GM23338 (cell line): ENCODE data around the gene PIM3. TPM values are rescaled to one million over a fixed set of nuclear protein-coding genes. Genes with fewer than 3 reads are reported as not detected.

ENCODE experiments used
- ATAC-seq: fragments of 200-7000 bp; cut with Tn5 transposase; 3 replicates; pipeline ENCODE4 v1.9.1; 2020
- DNase-seq: peaks from one replicate; pipeline ENCODE4 v3.0.0-alpha.2; 2015; ENCODE audit warnings: low spot score
- H2AFZ ChIP-seq: fragments of 200-600 bp; sonication (generic); 2 replicates; pipeline ENCODE4 v1.8.0; 2016; ENCODE audit warnings: antibody characterized with exemption, mild to moderate bottlenecking, moderate library complexity
- H3F3A ChIP-seq: fragments of 200-600 bp; sonication (generic); replicated peaks from 2 replicates; pipeline ENCODE4 v1.8.0; 2017; ENCODE audit warnings: antibody characterized with exemption, mixed run types, low read depth
- H3K27ac ChIP-seq: fragments of 200-600 bp; sonication (generic); 2 replicates; pipeline ENCODE4 v1.6.1; 2016; ENCODE audit warnings: low read depth
- H3K27me3 ChIP-seq: fragments of 200-600 bp; sonication (generic); 2 replicates; pipeline ENCODE4 v1.8.0; 2016; ENCODE audit warnings: mild to moderate bottlenecking, mixed run types, moderate library complexity; ENCODE audit not compliant: insufficient read depth
- H3K36me3 ChIP-seq: fragments of 200-600 bp; sonication (generic); 2 replicates; pipeline ENCODE4 v1.8.0; 2016; ENCODE audit warnings: mild to moderate bottlenecking; ENCODE audit not compliant: insufficient read depth
- H3K4me1 ChIP-seq: fragments of 200-600 bp; sonication (generic); 2 replicates; pipeline ENCODE4 v1.8.0; 2016; ENCODE audit warnings: mild to moderate bottlenecking, moderate library complexity; ENCODE audit not compliant: insufficient read depth
- H3K4me2 ChIP-seq: fragments of 200-600 bp; sonication (generic); 2 replicates; pipeline ENCODE4 v1.7.1; 2017; ENCODE audit warnings: mixed run types
- H3K4me3 ChIP-seq: fragments of 200-600 bp; sonication (generic); 2 replicates; pipeline ENCODE4 v1.6.1; 2016; ENCODE audit warnings: mixed run types
- H3K79me2 ChIP-seq: fragments of 200-600 bp; sonication (generic); replicated peaks from 2 replicates; pipeline ENCODE4 v1.8.0; 2017; ENCODE audit warnings: mild to moderate bottlenecking; ENCODE audit not compliant: insufficient read depth
- H3K9me2 ChIP-seq: fragments of 200-600 bp; sonication (generic); 2 replicates; pipeline ENCODE4 v1.8.0; 2017; ENCODE audit not compliant: insufficient read depth
- H4K20me1 ChIP-seq: fragments of 200-600 bp; sonication (generic); replicated peaks from 2 replicates; pipeline ENCODE4 v1.8.0; 2017; ENCODE audit warnings: mild to moderate bottlenecking; ENCODE audit not compliant: insufficient read depth
- H3K27ac Mint-ChIP-seq: 2 replicates; pipeline ENCODE4 v1.8.0; 2020; ENCODE audit warnings: inconsistent platforms, mild to moderate bottlenecking, moderate library complexity, mixed read lengths
- H3K27me3 Mint-ChIP-seq: 3 replicates; pipeline ENCODE4 v1.8.0; 2022; ENCODE audit warnings: low read depth, mild to moderate bottlenecking, moderate library complexity, mixed read lengths, inconsistent platforms; ENCODE audit not compliant: insufficient read depth, poor library complexity
- H3K36me3 Mint-ChIP-seq: 3 replicates; pipeline ENCODE4 v1.8.0; 2021; ENCODE audit warnings: low read depth, mild to moderate bottlenecking, inconsistent platforms, moderate library complexity, mixed read lengths
- H3K4me1 Mint-ChIP-seq: 3 replicates; pipeline ENCODE4 v1.8.0; 2020; ENCODE audit warnings: mild to moderate bottlenecking, inconsistent platforms, mixed read lengths
- H3K4me3 Mint-ChIP-seq: 3 replicates; pipeline ENCODE4 v1.8.0; 2021; ENCODE audit warnings: moderate library complexity, mild to moderate bottlenecking, inconsistent platforms, mixed read lengths
- H3K9me3 Mint-ChIP-seq: 3 replicates; pipeline ENCODE4 v1.8.0; 2020; ENCODE audit warnings: moderate library complexity, mild to moderate bottlenecking, inconsistent platforms, mixed read lengths
- CREB1 ChIP-seq: fragments of 250-450 bp; sonication (Bioruptor Pico); IDR thresholded peaks from 2 replicates; pipeline ENCODE4 v1.5.0; 2020; ENCODE audit warnings: low read depth, mild to moderate bottlenecking, moderate library complexity
- EZH2 ChIP-seq: fragments of 200-600 bp; sonication (generic); IDR thresholded peaks from one replicate; pipeline ENCODE4 v1.8.0; 2017; ENCODE audit warnings: antibody characterized with exemption, mild to moderate bottlenecking, low read depth; ENCODE audit not compliant: unreplicated experiment
- EZH2phosphoT487 ChIP-seq: fragments of 200-600 bp; sonication (generic); IDR thresholded peaks from one replicate; pipeline ENCODE4 v1.8.1; 2018; ENCODE audit warnings: antibody characterized with exemption; ENCODE audit not compliant: unreplicated experiment
- POLR2AphosphoS5 ChIP-seq: IDR thresholded peaks from 2 replicates; pipeline ENCODE4 v1.6.1; 2016; ENCODE audit warnings: antibody characterized with exemption, low read depth
- ZNF114 ChIP-seq: fragments of 250-450 bp; sonication (Bioruptor Pico); IDR thresholded peaks from 2 replicates; pipeline ENCODE4 v1.5.0; 2020; ENCODE audit warnings: mild to moderate bottlenecking, moderate library complexity
- ZNF331 ChIP-seq: fragments of 250-450 bp; sonication (Bioruptor Pico); IDR thresholded peaks from 2 replicates; pipeline ENCODE4 v1.5.0; 2020; ENCODE audit warnings: low read depth, mild to moderate bottlenecking, moderate library complexity
- polyA plus RNA-seq: library from polyadenylated mRNA; unstranded; fragments of >200 nt; fragmentation: Nextera tagmentation; extraction: Ambion mirVana; gene quantifications from 2 replicates; pipeline ENCODE4 v1.2.1, GENCODE V29; 2016
- total RNA-seq: library from RNA; depleted of rRNA; stranded (reverse); fragments of >200 nt; shearing (Covaris generic); gene quantifications from 2 replicates; pipeline ENCODE4 v1.2.3, GENCODE V29; 2014
- TF ChIP-seq, protein P1 (sequence below): fragments of 250-450 bp; sonication (Bioruptor Pico); IDR thresholded peaks from 2 replicates; pipeline ENCODE4 v1.5.0; 2020; ENCODE audit warnings: mild to moderate bottlenecking, moderate library complexity
- TF ChIP-seq, protein P2 (sequence below), 2 experiments: fragments of 200-600 bp in 1 of 2; sonication (generic) in 1 of 2; conservative IDR thresholded peaks; 2 replicates each; pipeline versions ENCODE4 v1.5.1 to v1.6.1; 2016 to 2017; ENCODE audit warnings: antibody characterized with exemption in 2 of 2, low read depth in 2 of 2, mild to moderate bottlenecking in 2 of 2, moderate library complexity in 1 of 2
- TF ChIP-seq, protein P3 (sequence below): IDR thresholded peaks from one replicate; pipeline ENCODE4 v1.6.1; 2018; ENCODE audit warnings: antibody characterized with exemption; ENCODE audit not compliant: unreplicated experiment

The PIM3 gene
- total and polyA plus RNA-seq, 2 experiments from 2014 or later, result 17.7 to 37.3 TPM

DNA sequence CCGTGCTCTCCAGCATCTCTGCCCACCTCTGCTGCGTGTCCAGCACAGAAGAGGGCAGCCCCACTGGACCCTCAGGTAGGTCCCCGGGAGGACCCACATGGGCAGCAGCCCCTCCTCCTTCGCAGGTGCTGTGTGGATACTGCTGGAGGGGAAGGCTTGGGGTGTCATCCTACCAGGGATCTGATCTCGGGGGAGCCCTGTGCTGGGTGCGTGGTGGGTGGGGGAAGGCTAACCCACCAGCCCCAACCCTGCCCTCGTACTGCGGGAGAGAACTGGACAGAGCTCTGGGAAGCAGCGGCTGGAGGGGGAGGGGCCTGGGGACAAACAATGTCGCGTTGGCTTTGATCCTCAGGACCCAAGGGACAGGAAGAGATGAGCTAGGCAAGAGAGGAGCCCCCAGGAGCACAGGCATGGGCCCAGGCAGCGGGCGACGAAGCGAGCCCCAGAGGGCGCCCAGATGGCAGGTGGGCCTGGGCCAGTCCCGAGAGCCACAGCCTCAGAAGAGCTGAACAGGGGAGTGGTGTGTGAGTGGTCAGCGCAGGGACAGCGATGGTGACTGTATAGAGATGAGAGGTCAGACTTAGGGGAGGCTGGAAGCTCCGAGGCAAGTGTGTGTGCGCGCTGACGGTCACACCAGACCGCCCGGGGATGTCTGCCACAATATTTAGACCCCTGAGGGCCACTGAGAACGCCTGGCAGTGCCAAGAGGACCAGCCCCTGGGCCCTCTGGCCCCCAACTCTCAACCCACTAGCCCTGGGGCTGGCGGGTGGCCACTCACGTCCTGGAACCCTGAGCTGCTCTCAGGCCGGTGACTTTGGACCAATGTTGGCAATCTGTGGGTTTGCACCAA lies 1.4 kb upstream of the PIM3 start:
- Histone ChIP-seq H2AFZ (no peak overlapping the region), H3K79me2 (peaks cover 14% of the 10 kb centered on the region), H3K27ac (no peak overlapping the region), H3F3A (no peaks in the 10 kb centered on the region), H4K20me1 (0 out of 2 replicates have a peak, but pooled peaks cover 5% of the 10 kb centered on the region), H3K36me3 (no peaks in the 10 kb centered on the region), H3K9me2 (no peaks in the 10 kb centered on the region), H3K4me3 (peak overlapping the region; percentile 57), H3K4me2 (peak overlapping the region; percentile 78), H3K27me3 (peaks cover 20% of the 10 kb centered on the region), H3K4me1 (no peaks in the 10 kb centered on the region)
- Mint-ChIP-seq H3K4me1 (peaks cover 9% of the 10 kb centered on the region), H3K27me3 (peaks cover 11% of the 10 kb centered on the region), H3K4me3 (peak overlapping the region; percentile 66), H3K36me3 (peaks cover 16% of the 10 kb centered on the region), H3K27ac (no peak overlapping the region), H3K9me3 (no peaks in the 10 kb centered on the region)
- no peak for DNase-seq
- no peak for ATAC-seq
- no peak for TF ChIP-seq EZH2
- TF ChIP-seq CREB1 (CRISPR knock-in tag), result no peak
- TF ChIP-seq ZNF114, result no peak

DNA sequence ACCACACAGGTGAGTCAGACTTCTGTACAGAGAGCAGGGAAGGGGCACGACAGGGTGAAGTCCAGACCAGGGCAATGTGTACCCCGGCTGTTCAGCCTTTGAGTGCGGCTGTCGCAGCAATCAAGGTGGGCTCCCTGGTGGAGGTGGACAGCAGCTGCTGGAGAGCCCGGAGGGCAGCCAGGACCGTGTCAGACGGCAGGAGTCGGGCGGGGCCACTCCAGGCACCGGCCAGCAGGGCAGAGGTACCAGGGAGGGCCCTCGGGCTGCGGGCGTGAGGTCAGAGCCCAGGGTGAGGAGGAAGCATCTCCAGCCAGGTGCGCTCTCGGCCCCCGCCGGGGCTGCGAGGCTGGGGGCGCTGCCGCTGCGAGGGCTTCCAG lies 802 bp upstream of the PIM3 start:
- H3K4me1 ChIP-seq, result no peaks in the 10 kb centered on the region
- peak overlapping the region; percentile 78 for H3K4me2 ChIP-seq
- H3K27me3 Mint-ChIP-seq, result peaks cover 11% of the 10 kb centered on the region
- peaks cover 14% of the 10 kb centered on the region for H3K79me2 ChIP-seq
- H3K4me1 Mint-ChIP-seq, result peaks cover 9% of the 10 kb centered on the region
- no peaks in the 10 kb centered on the region for H3K9me3 Mint-ChIP-seq
- no peak overlapping the region for H3K27ac ChIP-seq
- ATAC-seq (peak; percentile 39), DNase-seq (peak; percentile 62)
- H3F3A ChIP-seq, result no peaks in the 10 kb centered on the region
- H3K4me3 ChIP-seq, result peak overlapping the region; percentile 57
- 0 out of 2 replicates have a peak overlapping the region, but pooled peaks have one; percentile 43 for H2AFZ ChIP-seq
- no peak overlapping the region for H3K27ac Mint-ChIP-seq
- H4K20me1 ChIP-seq, result 0 out of 2 replicates have a peak, but pooled peaks cover 5% of the 10 kb centered on the region
- peaks cover 19% of the 10 kb centered on the region for H3K36me3 Mint-ChIP-seq
- no peaks in the 10 kb centered on the region for H3K36me3 ChIP-seq
- H3K27me3 ChIP-seq, result peaks cover 20% of the 10 kb centered on the region
- no peaks in the 10 kb centered on the region for H3K9me2 ChIP-seq
- H3K4me3 Mint-ChIP-seq, result peak overlapping the region; percentile 66
- no peak for TF ChIP-seq ZNF331 (CRISPR knock-in tag)
- no peak for TF ChIP-seq EZH2phosphoT487
- TF ChIP-seq, protein P1, sequence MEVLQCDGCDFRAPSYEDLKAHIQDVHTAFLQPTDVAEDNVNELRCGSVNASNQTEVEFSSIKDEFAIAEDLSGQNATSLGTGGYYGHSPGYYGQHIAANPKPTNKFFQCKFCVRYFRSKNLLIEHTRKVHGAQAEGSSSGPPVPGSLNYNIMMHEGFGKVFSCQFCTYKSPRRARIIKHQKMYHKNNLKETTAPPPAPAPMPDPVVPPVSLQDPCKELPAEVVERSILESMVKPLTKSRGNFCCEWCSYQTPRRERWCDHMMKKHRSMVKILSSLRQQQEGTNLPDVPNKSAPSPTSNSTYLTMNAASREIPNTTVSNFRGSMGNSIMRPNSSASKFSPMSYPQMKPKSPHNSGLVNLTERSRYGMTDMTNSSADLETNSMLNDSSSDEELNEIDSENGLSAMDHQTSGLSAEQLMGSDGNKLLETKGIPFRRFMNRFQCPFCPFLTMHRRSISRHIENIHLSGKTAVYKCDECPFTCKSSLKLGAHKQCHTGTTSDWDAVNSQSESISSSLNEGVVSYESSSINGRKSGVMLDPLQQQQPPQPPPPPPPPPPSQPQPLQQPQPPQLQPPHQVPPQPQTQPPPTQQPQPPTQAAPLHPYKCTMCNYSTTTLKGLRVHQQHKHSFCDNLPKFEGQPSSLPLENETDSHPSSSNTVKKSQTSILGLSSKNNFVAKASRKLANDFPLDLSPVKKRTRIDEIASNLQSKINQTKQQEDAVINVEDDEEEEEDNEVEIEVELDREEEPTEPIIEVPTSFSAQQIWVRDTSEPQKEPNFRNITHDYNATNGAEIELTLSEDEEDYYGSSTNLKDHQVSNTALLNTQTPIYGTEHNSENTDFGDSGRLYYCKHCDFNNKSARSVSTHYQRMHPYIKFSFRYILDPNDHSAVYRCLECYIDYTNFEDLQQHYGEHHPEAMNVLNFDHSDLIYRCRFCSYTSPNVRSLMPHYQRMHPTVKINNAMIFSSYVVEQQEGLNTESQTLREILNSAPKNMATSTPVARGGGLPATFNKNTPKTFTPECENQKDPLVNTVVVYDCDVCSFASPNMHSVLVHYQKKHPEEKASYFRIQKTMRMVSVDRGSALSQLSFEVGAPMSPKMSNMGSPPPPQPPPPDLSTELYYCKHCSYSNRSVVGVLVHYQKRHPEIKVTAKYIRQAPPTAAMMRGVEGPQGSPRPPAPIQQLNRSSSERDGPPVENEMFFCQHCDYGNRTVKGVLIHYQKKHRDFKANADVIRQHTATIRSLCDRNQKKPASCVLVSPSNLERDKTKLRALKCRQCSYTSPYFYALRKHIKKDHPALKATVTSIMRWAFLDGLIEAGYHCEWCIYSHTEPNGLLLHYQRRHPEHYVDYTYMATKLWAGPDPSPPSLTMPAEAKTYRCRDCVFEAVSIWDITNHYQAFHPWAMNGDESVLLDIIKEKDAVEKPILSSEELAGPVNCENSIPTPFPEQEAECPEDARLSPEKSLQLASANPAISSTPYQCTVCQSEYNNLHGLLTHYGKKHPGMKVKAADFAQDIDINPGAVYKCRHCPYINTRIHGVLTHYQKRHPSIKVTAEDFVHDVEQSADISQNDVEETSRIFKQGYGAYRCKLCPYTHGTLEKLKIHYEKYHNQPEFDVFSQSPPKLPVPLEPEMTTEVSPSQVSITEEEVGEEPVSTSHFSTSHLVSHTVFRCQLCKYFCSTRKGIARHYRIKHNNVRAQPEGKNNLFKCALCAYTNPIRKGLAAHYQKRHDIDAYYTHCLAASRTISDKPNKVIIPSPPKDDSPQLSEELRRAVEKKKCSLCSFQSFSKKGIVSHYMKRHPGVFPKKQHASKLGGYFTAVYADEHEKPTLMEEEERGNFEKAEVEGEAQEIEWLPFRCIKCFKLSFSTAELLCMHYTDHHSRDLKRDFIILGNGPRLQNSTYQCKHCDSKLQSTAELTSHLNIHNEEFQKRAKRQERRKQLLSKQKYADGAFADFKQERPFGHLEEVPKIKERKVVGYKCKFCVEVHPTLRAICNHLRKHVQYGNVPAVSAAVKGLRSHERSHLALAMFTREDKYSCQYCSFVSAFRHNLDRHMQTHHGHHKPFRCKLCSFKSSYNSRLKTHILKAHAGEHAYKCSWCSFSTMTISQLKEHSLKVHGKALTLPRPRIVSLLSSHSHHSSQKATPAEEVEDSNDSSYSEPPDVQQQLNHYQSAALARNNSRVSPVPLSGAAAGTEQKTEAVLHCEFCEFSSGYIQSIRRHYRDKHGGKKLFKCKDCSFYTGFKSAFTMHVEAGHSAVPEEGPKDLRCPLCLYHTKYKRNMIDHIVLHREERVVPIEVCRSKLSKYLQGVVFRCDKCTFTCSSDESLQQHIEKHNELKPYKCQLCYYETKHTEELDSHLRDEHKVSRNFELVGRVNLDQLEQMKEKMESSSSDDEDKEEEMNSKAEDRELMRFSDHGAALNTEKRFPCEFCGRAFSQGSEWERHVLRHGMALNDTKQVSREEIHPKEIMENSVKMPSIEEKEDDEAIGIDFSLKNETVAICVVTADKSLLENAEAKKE (CRISPR knock-in tag), result no peak
- TF ChIP-seq POLR2AphosphoS5, result no peak
- TF ChIP-seq, protein P2, sequence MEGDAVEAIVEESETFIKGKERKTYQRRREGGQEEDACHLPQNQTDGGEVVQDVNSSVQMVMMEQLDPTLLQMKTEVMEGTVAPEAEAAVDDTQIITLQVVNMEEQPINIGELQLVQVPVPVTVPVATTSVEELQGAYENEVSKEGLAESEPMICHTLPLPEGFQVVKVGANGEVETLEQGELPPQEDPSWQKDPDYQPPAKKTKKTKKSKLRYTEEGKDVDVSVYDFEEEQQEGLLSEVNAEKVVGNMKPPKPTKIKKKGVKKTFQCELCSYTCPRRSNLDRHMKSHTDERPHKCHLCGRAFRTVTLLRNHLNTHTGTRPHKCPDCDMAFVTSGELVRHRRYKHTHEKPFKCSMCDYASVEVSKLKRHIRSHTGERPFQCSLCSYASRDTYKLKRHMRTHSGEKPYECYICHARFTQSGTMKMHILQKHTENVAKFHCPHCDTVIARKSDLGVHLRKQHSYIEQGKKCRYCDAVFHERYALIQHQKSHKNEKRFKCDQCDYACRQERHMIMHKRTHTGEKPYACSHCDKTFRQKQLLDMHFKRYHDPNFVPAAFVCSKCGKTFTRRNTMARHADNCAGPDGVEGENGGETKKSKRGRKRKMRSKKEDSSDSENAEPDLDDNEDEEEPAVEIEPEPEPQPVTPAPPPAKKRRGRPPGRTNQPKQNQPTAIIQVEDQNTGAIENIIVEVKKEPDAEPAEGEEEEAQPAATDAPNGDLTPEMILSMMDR (conservative IDR thresholded peaks at IDR 0.05; ENCODE audit: low read depth in 2 of 2), result no peak
- TF ChIP-seq, protein P3, sequence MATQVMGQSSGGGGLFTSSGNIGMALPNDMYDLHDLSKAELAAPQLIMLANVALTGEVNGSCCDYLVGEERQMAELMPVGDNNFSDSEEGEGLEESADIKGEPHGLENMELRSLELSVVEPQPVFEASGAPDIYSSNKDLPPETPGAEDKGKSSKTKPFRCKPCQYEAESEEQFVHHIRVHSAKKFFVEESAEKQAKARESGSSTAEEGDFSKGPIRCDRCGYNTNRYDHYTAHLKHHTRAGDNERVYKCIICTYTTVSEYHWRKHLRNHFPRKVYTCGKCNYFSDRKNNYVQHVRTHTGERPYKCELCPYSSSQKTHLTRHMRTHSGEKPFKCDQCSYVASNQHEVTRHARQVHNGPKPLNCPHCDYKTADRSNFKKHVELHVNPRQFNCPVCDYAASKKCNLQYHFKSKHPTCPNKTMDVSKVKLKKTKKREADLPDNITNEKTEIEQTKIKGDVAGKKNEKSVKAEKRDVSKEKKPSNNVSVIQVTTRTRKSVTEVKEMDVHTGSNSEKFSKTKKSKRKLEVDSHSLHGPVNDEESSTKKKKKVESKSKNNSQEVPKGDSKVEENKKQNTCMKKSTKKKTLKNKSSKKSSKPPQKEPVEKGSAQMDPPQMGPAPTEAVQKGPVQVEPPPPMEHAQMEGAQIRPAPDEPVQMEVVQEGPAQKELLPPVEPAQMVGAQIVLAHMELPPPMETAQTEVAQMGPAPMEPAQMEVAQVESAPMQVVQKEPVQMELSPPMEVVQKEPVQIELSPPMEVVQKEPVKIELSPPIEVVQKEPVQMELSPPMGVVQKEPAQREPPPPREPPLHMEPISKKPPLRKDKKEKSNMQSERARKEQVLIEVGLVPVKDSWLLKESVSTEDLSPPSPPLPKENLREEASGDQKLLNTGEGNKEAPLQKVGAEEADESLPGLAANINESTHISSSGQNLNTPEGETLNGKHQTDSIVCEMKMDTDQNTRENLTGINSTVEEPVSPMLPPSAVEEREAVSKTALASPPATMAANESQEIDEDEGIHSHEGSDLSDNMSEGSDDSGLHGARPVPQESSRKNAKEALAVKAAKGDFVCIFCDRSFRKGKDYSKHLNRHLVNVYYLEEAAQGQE, result no peak
